Astrocyte of the cerebellum (primary cell): ENCODE measurements around the gene CSMD2.

ENCODE experiments used
- DNase-seq: peaks from one replicate; pipeline ENCODE4 v3.0.0-alpha.2; 2011; ENCODE audit warnings: low read depth
- H3K4me3 ChIP-seq: 2 replicates; pipeline ENCODE4 v1.5.1; 2011; ENCODE audit warnings: mild to moderate bottlenecking, low read depth, low read length, moderate library complexity
- in situ Hi-C: cut with HindIII; loops from 2 replicates; pipeline ENCODE4 v1.10.0; 2017; ENCODE audit warnings: low sequenced_read_pairs
- TF ChIP-seq, protein P1 (sequence below): IDR thresholded peaks from 2 replicates; pipeline ENCODE4 v1.5.1; 2012; ENCODE audit warnings: low read length, low read depth, moderate library complexity, mild to moderate bottlenecking; ENCODE audit errors: missing control alignments

Gene CSMD2

DNA sequence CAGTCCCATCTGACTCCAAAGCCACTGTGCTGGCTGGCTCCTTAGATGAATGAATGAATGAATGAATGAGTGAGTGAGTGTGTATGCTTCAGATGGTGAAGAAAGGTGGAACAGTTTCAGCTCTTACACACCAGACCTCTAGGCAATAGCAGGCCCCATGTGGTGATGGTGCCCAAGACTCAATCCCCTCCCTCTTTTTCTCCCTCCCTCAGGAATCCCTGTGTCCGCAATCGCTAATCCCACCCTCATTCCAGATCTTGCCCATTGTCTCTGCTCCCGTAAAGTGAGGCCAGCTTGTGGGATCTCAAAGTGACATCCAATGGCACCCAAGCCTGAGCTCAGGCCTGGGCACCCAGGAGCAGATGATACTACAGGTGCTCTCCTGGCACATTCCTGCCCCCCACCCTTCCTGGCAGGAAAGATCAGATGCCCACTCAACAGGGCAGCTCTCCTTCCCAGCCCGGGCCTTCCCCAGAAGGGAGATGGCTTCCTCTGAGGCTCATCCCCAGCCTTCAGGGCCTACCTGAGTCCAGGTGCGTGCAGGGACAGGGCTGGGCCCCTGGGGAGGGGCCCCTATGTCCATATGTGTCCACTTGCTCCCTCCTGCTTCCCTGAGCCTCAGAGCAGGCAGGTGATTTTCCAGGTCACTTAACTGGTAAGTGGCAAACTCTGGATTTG is 194.7 kb downstream of the CSMD2 start:
- TF ChIP-seq, protein P1, sequence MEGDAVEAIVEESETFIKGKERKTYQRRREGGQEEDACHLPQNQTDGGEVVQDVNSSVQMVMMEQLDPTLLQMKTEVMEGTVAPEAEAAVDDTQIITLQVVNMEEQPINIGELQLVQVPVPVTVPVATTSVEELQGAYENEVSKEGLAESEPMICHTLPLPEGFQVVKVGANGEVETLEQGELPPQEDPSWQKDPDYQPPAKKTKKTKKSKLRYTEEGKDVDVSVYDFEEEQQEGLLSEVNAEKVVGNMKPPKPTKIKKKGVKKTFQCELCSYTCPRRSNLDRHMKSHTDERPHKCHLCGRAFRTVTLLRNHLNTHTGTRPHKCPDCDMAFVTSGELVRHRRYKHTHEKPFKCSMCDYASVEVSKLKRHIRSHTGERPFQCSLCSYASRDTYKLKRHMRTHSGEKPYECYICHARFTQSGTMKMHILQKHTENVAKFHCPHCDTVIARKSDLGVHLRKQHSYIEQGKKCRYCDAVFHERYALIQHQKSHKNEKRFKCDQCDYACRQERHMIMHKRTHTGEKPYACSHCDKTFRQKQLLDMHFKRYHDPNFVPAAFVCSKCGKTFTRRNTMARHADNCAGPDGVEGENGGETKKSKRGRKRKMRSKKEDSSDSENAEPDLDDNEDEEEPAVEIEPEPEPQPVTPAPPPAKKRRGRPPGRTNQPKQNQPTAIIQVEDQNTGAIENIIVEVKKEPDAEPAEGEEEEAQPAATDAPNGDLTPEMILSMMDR = no peak

DNA sequence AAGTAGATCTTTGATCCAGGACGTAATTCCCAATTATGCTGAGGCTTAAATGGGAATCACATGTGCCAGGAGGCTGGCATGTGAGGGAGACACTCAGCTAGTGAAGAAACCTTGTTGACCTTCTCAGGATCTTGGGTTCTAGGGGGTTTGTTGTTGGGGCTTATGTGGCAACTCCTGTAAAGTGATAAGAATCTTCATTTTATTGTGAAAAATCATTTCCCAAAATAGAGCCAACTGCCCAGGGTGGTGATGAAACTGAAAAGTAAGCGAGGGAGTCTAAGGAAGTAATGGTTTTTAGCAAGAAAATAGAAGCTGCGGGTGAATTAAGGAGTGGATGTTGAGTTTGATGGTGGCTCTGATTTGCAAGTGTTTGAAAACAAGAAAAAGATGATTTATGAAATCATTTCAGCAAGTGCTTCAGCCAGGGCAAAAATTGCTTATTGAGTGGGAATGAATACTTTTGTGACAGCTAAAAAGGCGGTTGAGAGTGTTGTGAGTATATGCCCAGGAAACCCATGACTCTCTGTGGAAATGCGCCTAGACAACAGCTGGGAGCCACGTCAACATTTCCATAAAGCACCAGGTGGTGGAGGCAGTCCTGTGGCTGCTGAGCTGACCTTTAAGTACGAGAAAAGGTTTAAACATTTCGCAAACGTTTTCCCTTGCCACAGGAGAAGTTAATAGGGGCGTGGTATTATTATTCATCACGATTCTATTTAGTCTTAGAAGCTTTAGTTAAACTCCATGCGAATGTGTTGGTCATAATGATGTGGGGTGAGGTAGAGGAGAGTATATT is 198.5 kb downstream of the CSMD2 start:
- in situ Hi-C loops = no loop called here
- no peak overlapping the region for H3K4me3 ChIP-seq
- TF ChIP-seq, protein P1 = no peak
- peak; percentile 53 for DNase-seq

More for the DNA sequence above, 194.7 kb downstream of the CSMD2 start:
- no peak overlapping the region for H3K4me3 ChIP-seq
- DNase-seq = no peak
- in situ Hi-C loops = no loop called here

DNA sequence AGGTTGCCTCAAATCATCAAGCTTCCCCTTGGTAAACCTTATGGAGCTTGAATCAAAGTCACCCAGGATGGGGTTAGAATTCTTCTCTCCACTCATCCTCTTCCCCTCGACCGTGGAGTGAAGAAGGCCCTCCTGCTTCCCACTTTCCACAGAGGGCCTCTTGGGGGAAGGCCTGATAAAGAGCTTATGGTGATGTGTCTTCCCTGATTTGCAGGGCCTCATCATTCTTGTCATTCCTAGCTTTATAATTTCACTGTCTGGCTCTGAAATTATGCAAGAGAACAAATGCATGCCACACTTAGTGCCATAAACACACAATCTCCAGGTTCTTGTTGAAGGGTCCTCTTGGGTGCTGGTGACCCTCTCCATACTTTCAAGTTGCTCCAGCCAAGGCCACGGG is 199.9 kb downstream of the CSMD2 start:
- TF ChIP-seq, protein P1 = no peak
- in situ Hi-C loops = no loop called here
- no peak for DNase-seq
- no peak overlapping the region for H3K4me3 ChIP-seq

DNA sequence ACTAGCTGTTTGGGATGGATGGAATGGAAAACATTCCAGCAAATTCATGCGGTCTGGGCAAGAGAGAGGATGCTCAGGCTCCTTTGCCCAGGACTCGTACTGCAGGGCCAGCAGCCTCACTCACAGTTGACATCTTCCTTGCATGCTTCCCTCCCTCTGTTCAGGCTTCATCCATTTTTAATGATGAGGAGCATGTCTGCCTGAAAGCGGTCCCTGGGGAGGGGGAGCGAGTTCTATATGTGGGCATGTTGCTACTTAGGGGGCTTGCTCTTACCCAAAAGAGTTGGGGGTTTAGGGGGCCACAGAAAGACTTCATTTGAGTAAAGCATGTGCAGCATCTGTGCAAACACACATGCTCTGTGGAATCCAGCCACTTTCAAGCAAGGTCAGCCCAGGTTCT is 203.0 kb downstream of the CSMD2 start:
- no peak for DNase-seq
- in situ Hi-C loops = no loop called here
- TF ChIP-seq, protein P1 = no peak
- no peak overlapping the region for H3K4me3 ChIP-seq

DNA sequence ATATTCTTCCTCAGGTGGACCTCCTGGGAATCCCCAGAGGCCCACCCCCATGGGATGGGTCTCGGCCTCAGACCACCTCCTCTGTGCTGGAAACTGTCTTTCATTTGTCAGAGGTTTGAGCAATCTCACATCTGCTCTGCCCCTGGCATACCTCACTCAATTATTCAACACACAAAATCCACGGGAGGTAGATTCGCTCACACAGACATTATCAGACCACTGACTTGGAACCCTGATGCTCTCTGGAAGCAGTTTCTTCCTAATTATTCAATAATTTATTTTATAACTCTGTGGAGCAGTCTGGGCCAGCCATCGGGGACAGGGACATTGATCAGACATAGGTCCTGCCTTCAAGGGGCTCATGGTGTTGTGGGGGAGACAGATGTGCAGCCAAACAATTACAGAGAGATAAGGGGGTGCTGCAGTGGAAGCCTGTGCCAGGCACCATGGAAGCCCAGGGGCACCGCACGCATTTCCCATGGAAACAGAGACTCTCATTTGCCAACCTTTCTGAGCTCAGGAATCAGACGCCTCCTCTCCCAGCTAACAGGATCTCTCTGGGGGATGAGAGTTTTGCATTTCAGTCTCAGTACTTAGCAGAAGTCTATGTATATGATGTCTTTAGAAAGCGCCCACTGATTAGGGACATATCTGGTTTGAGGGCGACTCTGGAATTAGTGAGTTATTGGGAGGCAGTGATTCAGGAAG is 204.7 kb downstream of the CSMD2 start:
- TF ChIP-seq, protein P1 = no peak
- in situ Hi-C loops = no loop called here
- DNase-seq = no peak

DNA sequence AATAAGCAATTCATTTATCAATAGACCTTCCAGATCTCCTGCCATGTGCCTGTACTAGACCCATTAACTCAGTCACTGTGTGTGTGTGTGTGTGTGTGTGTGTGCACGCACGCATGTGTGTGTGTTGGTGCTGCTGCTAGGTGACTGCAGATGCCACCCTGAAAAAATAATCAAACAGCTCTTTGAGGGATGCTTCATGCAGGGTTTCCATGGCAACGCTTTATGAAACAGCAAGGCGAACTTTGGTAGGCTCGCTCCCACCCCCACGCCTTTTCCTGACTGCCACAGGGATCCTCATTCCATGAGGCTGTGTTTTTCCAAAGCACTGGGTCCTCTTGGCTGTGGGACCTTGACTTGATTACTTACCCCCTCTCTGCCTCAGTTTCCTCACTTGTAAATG is 207.2 kb downstream of the CSMD2 start:
- TF ChIP-seq, protein P1 = no peak
- H3K4me3 ChIP-seq = no peak overlapping the region
- in situ Hi-C loops = no loop called here
- DNase-seq = no peak

More for the DNA sequence above, 204.7 kb downstream of the CSMD2 start:
- no peak overlapping the region for H3K4me3 ChIP-seq
